Measurements from ENCODE around the gene MYBPC3.

MYBPC3 gene

GRCh38 chr11:47391711-47392432 lies 39.4 kb upstream of the MYBPC3 start:
- DNase-seq (ENCODE audit: low read depth): no peak
- no peak for TF ChIP-seq CTCF (conservative IDR thresholded peaks at IDR 0.05; ENCODE audit: control insufficient read depth, insufficient read depth, low read depth, low read length)
- no peak overlapping the region for H3K4me3 ChIP-seq (ENCODE audit: control insufficient read depth, low read depth, low read length)

- TF ChIP-seq CTCF (conservative IDR thresholded peaks at IDR 0.05; ENCODE audit: control insufficient read depth, insufficient read depth, low read depth, low read length): no peak
- no peak for DNase-seq (ENCODE audit: low read depth)
- H3K4me3 ChIP-seq (ENCODE audit: control insufficient read depth, low read depth, low read length): no peak overlapping the region
Observed at GRCh38 chr11:47391077-47391583, 38.6 kb upstream of the MYBPC3 start.

GRCh38 chr11:47390422-47390760 lies 37.9 kb upstream of the MYBPC3 start:
- H3K4me3 ChIP-seq (ENCODE audit: control insufficient read depth, low read depth, low read length): no peak overlapping the region
- no peak for DNase-seq (ENCODE audit: low read depth)
- no peak for TF ChIP-seq CTCF (conservative IDR thresholded peaks at IDR 0.05; ENCODE audit: control insufficient read depth, insufficient read depth, low read depth, low read length)

GRCh38 chr11:47389577-47390421 lies 37.3 kb upstream of the MYBPC3 start:
- no peak for DNase-seq (ENCODE audit: low read depth)
- no peak for TF ChIP-seq CTCF (conservative IDR thresholded peaks at IDR 0.05; ENCODE audit: control insufficient read depth, insufficient read depth, low read depth, low read length)
- no peak overlapping the region for H3K4me3 ChIP-seq (ENCODE audit: control insufficient read depth, low read depth, low read length)

- no peak for DNase-seq (ENCODE audit: low read depth)
- TF ChIP-seq CTCF (conservative IDR thresholded peaks at IDR 0.05; ENCODE audit: control insufficient read depth, insufficient read depth, low read depth, low read length): no peak
- H3K4me3 ChIP-seq (ENCODE audit: control insufficient read depth, low read depth, low read length): no peak overlapping the region
Observed at GRCh38 chr11:47388697-47389576, 36.4 kb upstream of the MYBPC3 start.

- no peak for TF ChIP-seq CTCF (conservative IDR thresholded peaks at IDR 0.05; ENCODE audit: control insufficient read depth, insufficient read depth, low read depth, low read length)
- H3K4me3 ChIP-seq (ENCODE audit: control insufficient read depth, low read depth, low read length): no peak overlapping the region
- no peak for DNase-seq (ENCODE audit: low read depth)
Observed at GRCh38 chr11:47387944-47388696, 35.6 kb upstream of the MYBPC3 start.
